GM21515 (cell line): ENCODE data around the gene HES7.
"Not testable (repeated sequence)": the region's sequence is repeated elsewhere in the genome, so short reads cannot be mapped to it uniquely, and the experiment has no call there.

Source experiments
- ATAC-seq: cut with Tn5 transposase; IDR thresholded peaks from one replicate; pipeline ENCODE4 v1.9.1; 2021; ENCODE audit not compliant: unreplicated experiment

HES7 gene

GRCh38 chr17:8123695-8124349, at the start of gene HES7:
TSS of gene HES7 (minus strand) at chr17:8124106. CDS start at chr17:8124084, 22 bp downstream.
- no peak for ATAC-seq

GRCh38 chr17:8173056-8173870, 49.4 kb upstream of the HES7 start:
- ATAC-seq = peak; percentile 66

GRCh38 chr17:8170186-8170585, 46.3 kb upstream of the HES7 start:
- ATAC-seq = not testable (repeated sequence)

GRCh38 chr17:8167526-8167925, 43.6 kb upstream of the HES7 start:
- ATAC-seq = no peak

GRCh38 chr17:8166731-8167130, 42.8 kb upstream of the HES7 start:
- ATAC-seq = no peak

GRCh38 chr17:8164815-8165131, 40.9 kb upstream of the HES7 start:
- ATAC-seq = no peak

- no peak for ATAC-seq
Measured at GRCh38 chr17:8163978-8164814, 40.3 kb upstream of the HES7 start.

GRCh38 chr17:8162997-8163977, 39.4 kb upstream of the HES7 start:
- peak; percentile 4 for ATAC-seq

- peak; percentile 40 for ATAC-seq
Measured at GRCh38 chr17:8162233-8162996, 38.5 kb upstream of the HES7 start, which contains the start of gene VAMP2. TSS of gene VAMP2 (minus strand) at chr17:8162948. CDS start at chr17:8162879, 69 bp downstream.

GRCh38 chr17:8161289-8162232, 37.7 kb upstream of the HES7 start:
- ATAC-seq = no peak

- ATAC-seq = no peak
Measured at GRCh38 chr17:8160741-8161221, 36.9 kb upstream of the HES7 start.

GRCh38 chr17:8160224-8160577, 36.3 kb upstream of the HES7 start:
- no peak for ATAC-seq

- no peak for ATAC-seq
Measured at GRCh38 chr17:8159459-8160223, 35.7 kb upstream of the HES7 start.

GRCh38 chr17:8159032-8159400, 35.1 kb upstream of the HES7 start:
- no peak for ATAC-seq

- no peak for ATAC-seq
Measured at GRCh38 chr17:8158267-8159031, 34.5 kb upstream of the HES7 start.

- ATAC-seq = peak; percentile 73
Measured at GRCh38 chr17:8156246-8156992, 32.5 kb upstream of the HES7 start.

GRCh38 chr17:8155996-8156245, 32.0 kb upstream of the HES7 start:
- ATAC-seq = no peak
